ENCODE data around the gene BEAN1. TPM values are rescaled to one million over a fixed set of nuclear protein-coding genes. Genes with fewer than 3 reads are reported as not detected.

BEAN1 gene
- total RNA-seq, 1 experiment from 2014 or later: 0.72 TPM

- DNase-seq (ENCODE audit: low read depth): peak; percentile 71
Measured at GRCh38 chr16:66520406-66521170, 93.5 kb downstream of the BEAN1 start.

DNA sequence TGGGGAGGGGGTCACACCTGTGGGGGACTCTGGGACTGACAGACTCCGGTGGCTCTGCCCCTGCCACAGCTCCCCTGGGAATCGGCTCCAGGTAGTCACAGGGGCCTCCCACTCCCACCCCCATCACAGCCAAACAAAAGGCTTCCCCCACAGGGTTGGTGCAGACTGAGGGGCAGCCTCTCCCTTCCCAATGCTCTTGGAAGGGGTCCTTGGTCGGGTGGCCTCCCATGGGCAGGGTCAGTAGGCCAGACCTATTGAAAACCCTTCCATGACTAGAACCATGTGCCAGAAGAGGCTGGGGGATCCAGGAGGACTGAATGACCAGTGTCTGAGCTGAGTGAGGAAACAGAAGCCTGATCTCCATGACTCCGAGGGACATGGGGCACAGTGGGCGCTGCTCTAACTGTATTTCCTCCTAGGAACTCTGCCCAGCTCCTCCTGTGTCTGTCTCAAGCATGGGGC lies 94.2 kb downstream of the BEAN1 start:
- DNase-seq (ENCODE audit: low read depth): no peak

DNA sequence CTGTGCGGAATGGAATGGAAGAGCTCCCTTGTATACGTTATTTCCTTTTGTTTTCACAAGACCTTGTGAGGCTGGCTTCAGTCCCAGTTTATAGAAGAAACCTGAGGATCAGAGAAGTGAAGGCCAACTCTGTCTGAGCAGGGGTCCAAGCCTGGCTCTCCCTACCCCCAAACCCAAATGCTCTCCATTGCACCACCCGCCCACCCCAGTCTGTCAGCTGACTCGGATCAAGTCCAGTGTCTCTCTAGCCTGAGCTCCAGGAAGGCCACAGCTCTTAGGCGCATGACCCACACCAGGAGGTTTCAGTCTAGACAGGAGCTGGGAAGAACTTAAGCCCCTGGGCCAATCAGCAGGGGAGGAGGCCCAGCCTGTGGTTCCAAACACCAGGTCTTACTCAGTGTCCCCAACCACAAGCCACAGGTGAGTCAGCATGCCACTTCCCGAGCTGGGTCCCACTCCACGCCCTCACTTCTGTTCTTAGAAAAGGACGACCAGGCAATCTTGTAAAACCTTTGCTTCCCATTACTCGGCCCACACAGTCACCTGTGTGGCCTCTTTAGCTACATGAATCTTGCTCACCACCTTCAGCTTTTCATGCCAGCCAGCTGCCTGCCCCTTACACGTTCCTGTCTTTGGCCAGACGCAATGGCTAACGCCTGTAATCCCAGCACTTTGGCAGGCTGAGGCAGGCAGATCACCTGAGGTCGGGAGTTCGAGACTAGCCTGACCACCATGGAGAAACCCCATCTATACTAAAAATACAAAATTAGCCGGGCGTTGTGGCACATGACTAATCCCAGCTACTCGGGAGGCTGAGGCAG lies 95.1 kb downstream of the BEAN1 start:
- DNase-seq (ENCODE audit: low read depth): peak; percentile 99

GRCh38 chr16:66522816-66523590 lies 95.9 kb downstream of the BEAN1 start:
- DNase-seq (ENCODE audit: low read depth): no peak

GRCh38 chr16:66523861-66524354 lies 96.8 kb downstream of the BEAN1 start:
- peak; percentile 80 for DNase-seq (ENCODE audit: low read depth)

DNA sequence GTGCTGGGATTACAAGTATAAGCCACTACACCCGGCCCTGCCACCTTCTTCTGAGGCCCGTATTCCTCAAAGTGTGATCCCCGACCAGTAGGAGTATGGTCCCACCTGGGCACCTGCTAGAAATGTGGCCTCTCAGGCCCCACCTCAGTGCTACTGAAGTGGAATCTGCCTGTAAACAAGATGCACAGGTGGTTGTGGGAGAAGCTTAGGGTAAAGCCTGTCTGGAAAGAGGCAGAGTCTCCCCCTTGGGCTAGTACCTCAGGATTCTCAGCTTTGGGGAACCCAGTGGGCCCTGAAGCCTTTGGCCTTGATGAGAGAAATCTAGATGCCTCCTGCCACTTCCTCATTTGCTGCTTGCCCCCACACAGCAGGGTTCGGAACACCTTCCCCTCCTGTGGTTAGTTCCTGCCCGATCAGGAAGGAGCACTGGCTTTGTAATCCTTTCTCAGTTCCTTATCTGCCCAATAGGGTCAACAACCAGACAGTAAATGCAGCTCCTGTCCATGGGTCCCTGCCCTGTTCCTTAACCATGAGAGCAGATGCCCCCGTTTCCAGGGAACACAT lies 97.6 kb downstream of the BEAN1 start:
- peak; percentile 40 for DNase-seq (ENCODE audit: low read depth)

GRCh38 chr16:66525396-66526180 lies 98.5 kb downstream of the BEAN1 start:
- peak; percentile 99 for DNase-seq (ENCODE audit: low read depth)

DNA sequence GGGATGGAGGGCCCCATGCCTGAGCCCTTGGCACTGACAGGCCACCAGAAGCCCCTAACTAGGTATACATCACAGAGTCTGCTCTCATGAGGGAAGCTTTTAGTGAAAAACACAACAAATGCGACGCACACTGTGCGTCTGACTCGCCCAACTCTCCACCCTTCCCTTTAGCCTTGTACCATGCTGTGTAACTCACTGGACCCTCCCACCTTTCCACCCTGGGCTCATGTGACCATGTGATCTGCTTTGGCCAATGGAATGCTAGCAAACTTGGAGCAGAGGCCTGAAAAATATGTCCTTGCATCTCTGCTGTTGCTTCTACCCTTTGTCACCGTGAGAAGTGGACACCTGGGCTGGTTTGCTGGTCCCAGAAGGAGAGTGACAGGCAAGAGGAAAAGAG lies 101.2 kb downstream of the BEAN1 start:
- no peak for DNase-seq (ENCODE audit: low read depth)

DNA sequence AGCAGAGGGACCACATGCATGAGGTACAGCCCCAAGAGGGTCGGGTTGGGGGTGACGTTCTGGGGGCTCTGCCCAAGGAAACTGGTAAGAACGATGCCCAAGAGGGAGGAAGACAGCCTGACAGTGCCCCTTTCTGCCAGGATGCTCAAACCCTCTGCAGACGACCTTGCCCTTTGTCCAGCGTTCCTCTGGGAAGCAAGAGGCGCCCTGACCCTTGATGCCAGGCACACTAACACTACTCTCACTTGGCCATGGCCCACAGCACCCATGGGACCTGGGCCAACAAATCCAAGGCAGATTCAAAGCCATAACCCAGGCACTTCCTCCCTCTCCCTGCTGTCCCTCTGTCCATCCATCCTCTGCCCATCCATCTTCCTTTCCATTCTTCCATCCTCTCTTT lies 102.4 kb downstream of the BEAN1 start:
- no peak for DNase-seq (ENCODE audit: low read depth)

Other genes starting within 250 kb of the BEAN1 start
- under 0.01 TPM in 1 of 2 replicates, not detected in the other for gene CDH5, start 60.6 kb upstream of the BEAN1 start, total RNA-seq (2014; rRNA removed; shearing (Covaris generic))
- 43.4 and 52.4 TPM in 2 replicates for gene TK2, start 122.8 kb downstream of the BEAN1 start, total RNA-seq (2014; rRNA removed; shearing (Covaris generic))
- gene CKLF, start 125.3 kb downstream of the BEAN1 start, total RNA-seq (2014; rRNA removed; shearing (Covaris generic)): 334 and 338 TPM in 2 replicates
- gene CMTM1, start 139.1 kb downstream of the BEAN1 start, total RNA-seq (2014; rRNA removed; shearing (Covaris generic)): 6.0 and 6.4 TPM in 2 replicates
- 0.98 TPM in 1 of 2 replicates, not detected in the other for gene CMTM2, start 152.2 kb downstream of the BEAN1 start, total RNA-seq (2014; rRNA removed; shearing (Covaris generic))
- gene CMTM3, start 177.4 kb downstream of the BEAN1 start, total RNA-seq (2014; rRNA removed; shearing (Covaris generic)): 47.9 and 49.2 TPM in 2 replicates

All from RPMI7951 (cell line).